IMR-90 (cell line): ENCODE data around the gene RASGRF1. TPM values are rescaled to one million over a fixed set of nuclear protein-coding genes. Genes with fewer than 3 reads are reported as not detected.

ENCODE experiments used
- ATAC-seq: fragments of 200-7000 bp; cut with Tn5 transposase; 2 replicates; pipeline ENCODE4 v1.9.1; 2020; ENCODE audit warnings: low read depth, mild to moderate bottlenecking, moderate library complexity
- BruUV-seq: library from RNA; stranded (reverse); fragments of 400-500 nt; replicated peaks from 2 replicates; lab custom pipeline; 2021; lab: Mats Ljungman, UMichigan
- CTCF ChIA-PET: fragments of 300-600 bp; formaldehyde crosslinking; extraction: SDS; loops from one replicate; lab custom pipeline; 2021; ENCODE audit warnings: antibody characterized with exemption; lab: Yijun Ruan, JAX
- POLR2A ChIA-PET: fragments of 300-600 bp; sonication (Branson Sonifier 250); formaldehyde crosslinking; loops from one replicate; lab custom pipeline; 2022; ENCODE audit warnings: antibody characterized with exemption; ENCODE audit not compliant: unreplicated experiment; lab: Charles Lee
- DNase-seq: peaks from one replicate; pipeline ENCODE4 v3.0.0; 2013
- H2AFZ ChIP-seq: replicated peaks from 2 replicates; pipeline ENCODE3; 2013; ENCODE audit warnings: low read length, mild to moderate bottlenecking; ENCODE audit not compliant: poor library complexity
- H2AK5ac ChIP-seq: 2 replicates; pipeline ENCODE4 v1.6.1; 2013; ENCODE audit warnings: low read depth, low read length, inconsistent platforms
- H2AK9ac ChIP-seq: replicated peaks from 2 replicates; pipeline ENCODE3; 2013; ENCODE audit warnings: mild to moderate bottlenecking, low read depth, low read length, moderate library complexity; ENCODE audit not compliant: poor library complexity
- H2BK120ac ChIP-seq: 2 replicates; pipeline ENCODE4 v1.6.1; 2013; ENCODE audit warnings: low read depth, low read length, inconsistent platforms
- H2BK15ac ChIP-seq: 3 replicates; pipeline ENCODE4 v1.6.1; 2013; ENCODE audit warnings: low read depth, low read length, inconsistent platforms
- H2BK20ac ChIP-seq: 2 replicates; pipeline ENCODE4 v1.6.1; 2013; ENCODE audit warnings: low read depth, mild to moderate bottlenecking, inconsistent platforms, low read length, moderate library complexity
- H2BK5ac ChIP-seq: 2 replicates; pipeline ENCODE4 v1.6.1; 2013; ENCODE audit warnings: mild to moderate bottlenecking, low read depth, low read length, inconsistent platforms; ENCODE audit not compliant: poor library complexity, severe bottlenecking
- H3K14ac ChIP-seq: replicated peaks from 2 replicates; pipeline ENCODE4 v1.6.1; 2013; ENCODE audit warnings: low read depth, low read length, inconsistent platforms
- H3K18ac ChIP-seq: 2 replicates; pipeline ENCODE4 v1.6.1; 2013; ENCODE audit warnings: low read depth, low read length, control low read depth
- H3K23ac ChIP-seq: 2 replicates; pipeline ENCODE4 v1.6.1; 2013; ENCODE audit warnings: low read depth, low read length, inconsistent platforms
- H3K27ac ChIP-seq: 2 replicates; pipeline ENCODE4 v1.5.1; 2013; ENCODE audit warnings: mild to moderate bottlenecking, control low read depth, low read length; ENCODE audit not compliant: insufficient read depth
- H3K27me3 ChIP-seq: 2 replicates; pipeline ENCODE4 v1.6.1; 2013; ENCODE audit warnings: low read length; ENCODE audit not compliant: control insufficient read depth, insufficient read depth
- H3K36me3 ChIP-seq: 2 replicates; pipeline ENCODE4 v1.6.1; 2013; ENCODE audit warnings: low read length, mixed read lengths; ENCODE audit not compliant: control insufficient read depth, insufficient read depth
- H3K4ac ChIP-seq: 2 replicates; pipeline ENCODE4 v1.6.1; 2013; ENCODE audit warnings: low read depth, low read length, inconsistent platforms
- H3K4me1 ChIP-seq: 2 replicates; pipeline ENCODE4 v1.6.1; 2013; ENCODE audit warnings: low read length, mixed read lengths; ENCODE audit not compliant: control insufficient read depth, insufficient read depth
- H3K4me2 ChIP-seq: 2 replicates; pipeline ENCODE4 v1.6.1; 2013; ENCODE audit warnings: low read depth, mild to moderate bottlenecking, control low read depth, low read length, moderate library complexity
- H3K4me3 ChIP-seq: 2 replicates; pipeline ENCODE4 v1.5.1; 2013; ENCODE audit warnings: low read depth, mild to moderate bottlenecking, control low read depth, low read length, moderate library complexity; ENCODE audit not compliant: insufficient read depth
- H3K56ac ChIP-seq: 2 replicates; pipeline ENCODE4 v1.6.1; 2013; ENCODE audit warnings: low read length, inconsistent platforms; ENCODE audit not compliant: insufficient read depth; ENCODE audit errors: extremely low read depth
- H3K79me1 ChIP-seq, 2 experiments: 2 replicates each; pipeline ENCODE4 v1.6.1; 2013; ENCODE audit warnings: low read length in 2 of 2, inconsistent platforms in 1 of 2, low read depth in 1 of 2
- H3K9ac ChIP-seq: 2 replicates; pipeline ENCODE4 v1.6.1; 2013; ENCODE audit warnings: low read depth, low read length, control low read depth
- H3K9me1 ChIP-seq: 2 replicates; pipeline ENCODE4 v1.6.1; 2013; ENCODE audit warnings: low read length, inconsistent platforms; ENCODE audit not compliant: insufficient read depth
- H3K9me3 ChIP-seq: 2 replicates; pipeline ENCODE4 v1.6.1; 2013; ENCODE audit warnings: low read length; ENCODE audit not compliant: control insufficient read depth, insufficient read depth
- H4K20me1 ChIP-seq: 2 replicates; pipeline ENCODE4 v1.6.1; 2013; ENCODE audit warnings: low read length, inconsistent platforms; ENCODE audit not compliant: insufficient read depth
- H4K5ac ChIP-seq: 2 replicates; pipeline ENCODE4 v1.6.1; 2013; ENCODE audit warnings: mild to moderate bottlenecking, low read depth, low read length, control low read depth
- H4K8ac ChIP-seq, 2 experiments: 2 replicates each; pipeline ENCODE4 v1.6.1; 2013; ENCODE audit warnings: low read depth in 2 of 2, low read length in 2 of 2, control low read depth in 1 of 2, inconsistent platforms in 1 of 2
- H4K91ac ChIP-seq: 2 replicates; pipeline ENCODE4 v1.6.1; 2013; ENCODE audit warnings: low read depth, low read length, inconsistent platforms; ENCODE audit not compliant: insufficient read depth
- CEBPB ChIP-seq: IDR thresholded peaks from 2 replicates; pipeline ENCODE4 v1.6.1; 2012; ENCODE audit warnings: low read depth, low read length, improper control_type of control experiment
- CTCF ChIP-seq: conservative IDR thresholded peaks from 2 replicates; pipeline ENCODE4 v1.5.1; 2012; ENCODE audit warnings: mild to moderate bottlenecking, low read depth, low read length, improper control_type of control experiment
- FOS ChIP-seq: fragments of 150-350 bp; IDR thresholded peaks from 2 replicates; pipeline ENCODE4 v1.6.1; 2016; ENCODE audit warnings: low read depth, low read length
- MAZ ChIP-seq: IDR thresholded peaks from 2 replicates; pipeline ENCODE4 v1.6.1; 2012; ENCODE audit warnings: low read depth, mild to moderate bottlenecking, low read length, improper control_type of control experiment, moderate library complexity, borderline replicate concordance
- MXI1 ChIP-seq: IDR thresholded peaks from 2 replicates; pipeline ENCODE4 v1.6.1; 2012; ENCODE audit warnings: low read depth, mild to moderate bottlenecking, low read length, moderate library complexity, borderline replicate concordance
- RAD21 ChIP-seq: IDR thresholded peaks from 2 replicates; pipeline ENCODE4 v1.6.1; 2012; ENCODE audit warnings: low read length, improper control_type of control experiment
- USF2 ChIP-seq: fragments of 150-350 bp; IDR thresholded peaks from 2 replicates; pipeline ENCODE4 v1.6.1; 2017; ENCODE audit warnings: mild to moderate bottlenecking, antibody characterized with exemption, low read length, low read depth
- WGBS, 2 experiments: methylation state at CpG; one replicate each; pipeline versions ENCODE4 v1.1.5 to v1.1.7; 2013; ENCODE audit warnings: missing lambda C conversion rate in 2 of 2; ENCODE audit not compliant: insufficient read length in 1 of 2; ENCODE audit errors: extremely low coverage in 2 of 2; 5-methylcytosine and 5-hydroxymethylcytosine counted together
- dilution Hi-C: fragments of 300-500 bp; cut with HindIII; formaldehyde crosslinking; loops from one replicate; pipeline ENCODE4 v1.14.3; 2018; ENCODE audit warnings: low sequenced_read_pairs; ENCODE audit not compliant: unreplicated experiment
- in situ Hi-C: fragments of 300-500 bp; cut with MboI; formaldehyde crosslinking; loops from 3 replicates; pipeline ENCODE4 v1.14.3; 2019; ENCODE audit warnings: low sequenced_read_pairs, inconsistent platforms, mixed read lengths
- intact Hi-C: fragments of 100-400 bp; cut with micrococcal nuclease; formaldehyde crosslinking; loops from 2 replicates; pipeline ENCODE4 v1.10.0; 2022
- polyA plus RNA-seq, 3 experiments: library from polyadenylated mRNA; depleted of rRNA; stranded (reverse); fragments of >200 nt; gene quantifications; 2 replicates each; pipeline ENCODE4 v1.2.3, GENCODE V29; 2012; ENCODE audit warnings: low replicate concordance in 1 of 3
- total RNA-seq: library from RNA; depleted of rRNA; stranded (reverse); fragments of >200 nt; gene quantifications from 2 replicates; pipeline ENCODE4 v1.2.3, GENCODE V29; 2012

RASGRF1 gene
- total and polyA plus RNA-seq, 2 of the 4 experiments (the other 2 are of a cell fraction) = under 0.01 to 0.15 TPM

GRCh38 chr15:78992416-78993256 is 97.9 kb downstream of the RASGRF1 start:
- no peak overlapping the region for H3K27ac ChIP-seq
- no peak overlapping the region for H3K9ac ChIP-seq
- H2AK9ac ChIP-seq = no peak overlapping the region
- H4K8ac ChIP-seq = no peak overlapping the region; a peak in 1 of 4 replicates
- no peak overlapping the region for H2AFZ ChIP-seq
- H3K4me3 ChIP-seq = no peak overlapping the region
- H3K4me2 ChIP-seq = no peak overlapping the region
- peak overlapping the region; percentile 99 for H2AK5ac ChIP-seq
- H3K27me3 ChIP-seq = no peaks in the 10 kb centered on the region
- H4K20me1 ChIP-seq = no peaks in the 10 kb centered on the region
- WGBS, 2 experiments = 90% methylated on average over 4 of the region's 17 CpGs; no CpG with 5 or more reads in 1 of the 2 experiments
- peak overlapping the region; percentile 70; the same call in 1 of the 2 replicates for H2BK20ac ChIP-seq
- no peak for DNase-seq
- H3K14ac ChIP-seq = peak overlapping the region; percentile 89
- H4K91ac ChIP-seq = peak overlapping the region; percentile 37; the same call in 1 of the 2 replicates
- BruUV-seq = no TSS peak
- no peak overlapping the region for H3K56ac ChIP-seq
- peak overlapping the region; percentile 37; the same call in 1 of the 2 replicates for H3K23ac ChIP-seq
- intact Hi-C loops = no loop called here
- peaks cover 27% of the 10 kb centered on the region for H3K9me1 ChIP-seq
- H4K5ac ChIP-seq = no peak overlapping the region
- dilution Hi-C loops = no loop called here
- CTCF ChIA-PET = interaction anchor here (1.1 kb wide), 1 partner anchor 13 kb away, joined by 3 read pairs; no protein-coding TSS in a partner anchor
- TF ChIP-seq USF2 (no peak), RAD21 (no peak), FOS (no peak), CTCF (no peak), CEBPB (no peak), MAZ (no peak), MXI1 (no peak)
- ATAC-seq = no peak
- peak overlapping the region; percentile 73; the same call in 2 of the 3 replicates for H2BK15ac ChIP-seq
- no peak overlapping the region for H3K18ac ChIP-seq
- no peaks in the 10 kb centered on the region; a peak in 1 of 4 replicates for H3K79me1 ChIP-seq
- POLR2A ChIA-PET = no interaction called here
- H3K4ac ChIP-seq = peak overlapping the region; percentile 73
- H3K4me1 ChIP-seq = peaks cover 26% of the 10 kb centered on the region
- in situ Hi-C loops = no loop called here
- H3K9me3 ChIP-seq = no peaks in the 10 kb centered on the region
- no peaks in the 10 kb centered on the region for H3K36me3 ChIP-seq
- peak overlapping the region; percentile 40; the same call in 1 of the 2 replicates for H2BK120ac ChIP-seq
- peak overlapping the region; percentile 80 for H2BK5ac ChIP-seq
